IMR-90 (cell line): Measurements from ENCODE around the gene EHBP1L1.

Experiments
- CEBPB ChIP-seq: IDR thresholded peaks from 2 replicates; pipeline ENCODE4 v1.6.1; 2012; ENCODE audit warnings: low read depth, low read length, improper control_type of control experiment
- CTCF ChIP-seq: conservative IDR thresholded peaks from 2 replicates; pipeline ENCODE4 v1.5.1; 2012; ENCODE audit warnings: mild to moderate bottlenecking, low read depth, low read length, improper control_type of control experiment
- ELK1 ChIP-seq: fragments of 150-350 bp; IDR thresholded peaks from 2 replicates; pipeline ENCODE4 v1.6.1; 2016; ENCODE audit warnings: low read depth, mild to moderate bottlenecking, low read length, moderate library complexity, borderline replicate concordance
- MAFK ChIP-seq: IDR thresholded peaks from 2 replicates; pipeline ENCODE4 v1.6.1; 2012; ENCODE audit warnings: low read depth, low read length, improper control_type of control experiment
- MXI1 ChIP-seq: IDR thresholded peaks from 2 replicates; pipeline ENCODE4 v1.6.1; 2012; ENCODE audit warnings: low read depth, mild to moderate bottlenecking, low read length, moderate library complexity, borderline replicate concordance
- POLR2A ChIP-seq: IDR thresholded peaks from 2 replicates; pipeline ENCODE4 v1.6.1; 2012; ENCODE audit warnings: mild to moderate bottlenecking, low read depth, low read length
- RCOR1 ChIP-seq: IDR thresholded peaks from 2 replicates; pipeline ENCODE4 v1.6.1; 2012; ENCODE audit warnings: mild to moderate bottlenecking, low read length, improper control_type of control experiment; ENCODE audit not compliant: insufficient replicate concordance
- RFX5 ChIP-seq: IDR thresholded peaks from 2 replicates; pipeline ENCODE4 v1.8.0; 2012; ENCODE audit warnings: low read depth, mild to moderate bottlenecking, low read length, moderate library complexity
- SMC3 ChIP-seq: fragments of 150-350 bp; IDR thresholded peaks from 2 replicates; pipeline ENCODE4 v1.6.1; 2016; ENCODE audit warnings: low read depth, mild to moderate bottlenecking, antibody characterized with exemption, low read length, moderate library complexity
- USF2 ChIP-seq: fragments of 150-350 bp; IDR thresholded peaks from 2 replicates; pipeline ENCODE4 v1.6.1; 2017; ENCODE audit warnings: mild to moderate bottlenecking, antibody characterized with exemption, low read length, low read depth

- TF ChIP-seq CTCF (no peak), SMC3 (no peak), POLR2A (no peak), MXI1 (no peak), MAFK (no peak), RCOR1 (no peak), ELK1 (no peak), RFX5 (no peak), USF2 (no peak), CEBPB (no peak)
Observed at GRCh38 chr11:65617990-65618751, 42.3 kb downstream of the EHBP1L1 start.
